Stomach smooth muscle (tissue), 2 donors: Measurements from ENCODE around the gene TRIM75.
"Not testable (repeated sequence)": the region's sequence is repeated elsewhere in the genome, so short reads cannot be mapped to it uniquely, and the experiment has no call there.

Experiments used
- H3K27ac ChIP-seq: one replicate; pipeline ENCODE4 v1.7.0; 2013; ENCODE audit warnings: mild to moderate bottlenecking, low read length, inconsistent platforms
- H3K27me3 ChIP-seq, 2 donors: one replicate each; pipeline ENCODE4 v1.7.0; 2013; ENCODE audit warnings: low read length in 2 of 2; ENCODE audit not compliant: insufficient read depth in 2 of 2, control insufficient read depth in 1 of 2
- H3K36me3 ChIP-seq, 2 donors: one replicate each; pipeline ENCODE4 v1.7.0; 2013; ENCODE audit warnings: low read length in 2 of 2; ENCODE audit not compliant: control insufficient read depth in 2 of 2, insufficient read depth in 2 of 2
- H3K4me1 ChIP-seq: one replicate; pipeline ENCODE4 v1.7.0; 2013; ENCODE audit warnings: low read length; ENCODE audit not compliant: control insufficient read depth, insufficient read depth
- H3K4me3 ChIP-seq, 2 donors: one replicate each; pipeline ENCODE4 v1.7.0; 2013; ENCODE audit warnings: low read length in 2 of 2
- H3K9ac ChIP-seq, 2 donors: one replicate each; pipeline ENCODE4 v1.7.0; 2013; ENCODE audit warnings: low read length in 2 of 2, mild to moderate bottlenecking in 1 of 2
- H3K9me3 ChIP-seq, 2 donors: one replicate each; pipeline ENCODE4 v1.7.0; 2013; ENCODE audit warnings: low read length in 2 of 2; ENCODE audit not compliant: control insufficient read depth in 2 of 2
- donor health status: healthy.
- donor health status: Pancreatic carcinoma.

Gene TRIM75

DNA sequence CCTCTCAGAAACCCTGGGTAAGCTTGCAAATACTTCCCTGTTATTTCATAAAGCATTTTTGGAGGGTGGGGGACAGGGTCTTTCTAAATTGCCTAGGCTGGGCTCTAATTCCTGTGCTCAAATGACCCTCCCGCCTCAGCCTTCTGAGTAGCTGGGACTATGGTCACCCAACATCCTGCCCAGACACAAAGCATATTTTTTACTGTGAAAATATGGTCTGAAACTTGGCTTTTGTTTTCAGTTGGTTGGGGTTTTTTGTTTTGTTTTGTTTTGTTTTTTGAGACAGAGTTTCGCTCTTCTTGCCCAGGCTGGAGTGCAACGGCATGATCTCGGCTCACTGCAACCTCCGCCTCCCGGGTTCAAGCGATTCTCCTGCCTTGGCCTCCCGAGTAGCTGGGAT, 27.9 kb upstream of the TRIM75 start:
- H3K27ac ChIP-seq, H3K9ac ChIP-seq, H3K9me3 ChIP-seq, H3K4me3 ChIP-seq, H3K36me3 ChIP-seq, H3K27me3 ChIP-seq, H3K4me1 ChIP-seq: not testable (repeated sequence)

DNA sequence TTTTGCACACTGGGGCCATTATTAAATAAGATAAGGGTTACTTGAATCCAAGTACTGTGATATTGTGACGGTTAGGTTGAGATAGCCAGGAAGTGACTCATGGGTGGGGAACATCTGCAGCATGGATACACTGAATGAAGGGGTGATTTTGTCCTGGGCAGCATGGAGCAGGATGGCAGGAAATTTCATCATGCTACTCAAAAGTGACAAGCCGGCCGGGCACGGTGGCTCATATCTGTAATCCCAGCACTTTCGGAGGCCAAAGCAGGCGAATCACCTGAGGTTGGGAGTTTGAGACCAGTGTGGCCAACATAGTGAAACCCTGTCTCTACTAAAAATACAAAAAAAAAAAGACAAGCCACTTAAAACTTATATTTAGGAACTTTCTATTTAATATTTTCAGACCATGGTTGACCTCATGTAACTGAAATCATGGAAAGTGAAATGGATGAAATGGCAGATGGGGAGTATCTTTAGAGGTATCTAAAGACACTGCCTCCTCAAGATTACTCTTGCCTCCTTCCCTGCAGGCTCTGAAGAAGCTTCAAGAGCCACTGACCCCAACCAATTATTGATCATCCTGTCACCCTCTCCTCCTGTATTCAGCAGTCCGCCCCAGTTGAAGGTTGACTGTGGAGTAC, 25.8 kb upstream of the TRIM75 start:
- Histone ChIP-seq H3K4me3 (no peak overlapping the region), H3K27ac (no peak overlapping the region), H3K27me3 (no peaks in the 10 kb centered on the region)

DNA sequence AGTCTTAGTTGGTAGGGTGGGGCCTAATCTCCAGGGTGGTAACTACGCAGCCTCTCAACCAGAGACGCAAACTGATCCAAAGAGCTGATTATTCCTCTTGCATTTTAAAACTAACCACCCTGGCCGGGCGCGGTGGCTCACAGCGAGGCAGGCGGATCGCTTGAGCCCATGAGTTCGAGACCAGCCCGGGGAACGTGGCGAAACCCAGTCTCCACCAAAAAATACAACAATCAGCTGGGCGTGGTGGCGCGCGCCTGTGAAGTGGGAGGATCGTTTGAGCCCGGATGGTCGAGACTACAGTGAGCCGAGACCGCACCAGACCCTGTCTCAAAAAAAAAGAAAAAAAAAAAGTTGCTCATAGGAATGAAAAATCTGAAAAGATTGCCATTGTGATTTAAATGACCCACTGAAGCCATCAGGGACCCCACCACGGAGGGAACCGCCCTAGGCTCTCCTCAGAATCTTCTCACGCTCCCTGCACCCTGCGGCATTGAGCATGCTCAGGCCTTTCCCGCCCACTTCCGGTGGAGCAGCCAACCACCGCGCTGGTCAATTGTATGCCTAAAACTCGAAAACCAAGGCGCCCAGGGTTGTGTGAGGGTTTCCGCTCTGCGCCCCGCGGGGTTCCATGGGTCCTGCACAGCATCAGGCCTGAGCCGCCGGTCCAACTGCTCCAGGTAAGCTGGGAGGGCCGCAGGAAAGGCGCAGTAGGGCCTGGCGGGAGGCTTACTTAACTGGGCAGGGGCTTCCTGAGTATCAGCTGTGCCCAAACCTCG, 22.0 kb upstream of the TRIM75 start, which contains the start of gene TRIM60:
TRIM60 (plus strand) TSS at position 564 of the 776 bp plus-strand sequence. CDS start 8,074 bp downstream, outside the sequence.
- Histone ChIP-seq H3K36me3 (no peaks in the 10 kb centered on the region), H3K4me1 (no peaks in the 10 kb centered on the region), H3K27ac (no peak within 1 kb of the TSS), H3K9ac (no peak within 1 kb of the TSS), H3K27me3 (no peaks in the 10 kb centered on the region), H3K9me3 (peaks cover 0 to 3% of the 10 kb centered on the region in 2 donors), H3K4me3 (no peak within 1 kb of the TSS)

More for the DNA sequence above, 25.8 kb upstream of the TRIM75 start:
- H3K9ac ChIP-seq = no peak overlapping the region
- H3K4me1 ChIP-seq = no peaks in the 10 kb centered on the region
- peaks cover 0 to 3% of the 10 kb centered on the region in 2 donors for H3K9me3 ChIP-seq
- H3K36me3 ChIP-seq = no peaks in the 10 kb centered on the region

DNA sequence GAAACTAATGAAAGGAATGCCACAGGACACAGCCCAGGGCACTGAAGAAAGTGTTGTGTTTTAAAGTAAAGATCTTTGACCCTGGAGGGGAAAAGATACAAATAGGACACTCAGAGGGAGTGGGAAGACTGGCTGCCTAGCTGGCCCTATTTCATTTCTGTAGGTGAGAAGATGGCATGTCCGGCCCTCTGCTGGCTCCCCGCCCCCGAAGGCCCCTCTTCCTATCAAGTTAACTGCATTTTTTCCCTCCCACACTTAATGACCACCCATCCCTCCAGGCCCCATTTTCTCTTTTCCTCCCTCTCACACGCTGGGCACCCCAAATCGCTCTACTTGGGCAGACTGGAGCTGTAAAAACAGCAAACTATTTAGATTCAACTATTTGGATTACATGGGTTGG, 5.5 kb upstream of the TRIM75 start:
- no peaks in the 10 kb centered on the region for H3K27me3 ChIP-seq
- no peak overlapping the region for H3K4me3 ChIP-seq
- H3K4me1 ChIP-seq = no peaks in the 10 kb centered on the region
- no peaks in the 10 kb centered on the region for H3K9me3 ChIP-seq
- H3K9ac ChIP-seq = no peak overlapping the region
- H3K27ac ChIP-seq = no peak overlapping the region
- no peaks in the 10 kb centered on the region for H3K36me3 ChIP-seq

DNA sequence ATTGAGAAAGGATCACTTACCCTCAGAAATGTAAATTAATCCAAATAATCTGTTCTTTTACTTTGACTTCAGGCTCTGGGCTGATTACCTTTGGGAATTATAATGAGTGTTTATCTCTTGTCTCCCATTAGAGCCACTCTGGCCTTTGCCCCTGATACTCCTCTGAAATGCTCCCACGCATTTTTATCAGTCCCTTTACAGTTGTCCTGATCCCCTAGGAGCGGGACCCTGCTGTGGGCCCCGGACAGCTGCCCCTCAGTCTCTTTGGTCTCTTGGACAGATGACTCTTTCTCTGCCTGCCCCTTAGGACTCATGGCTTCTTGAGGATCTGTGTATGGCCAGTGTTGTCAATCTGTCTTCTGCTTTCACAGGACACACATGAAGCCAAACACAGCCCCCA, 1.0 kb upstream of the TRIM75 start:
- H3K27me3 ChIP-seq = no peaks in the 10 kb centered on the region
- H3K36me3 ChIP-seq = no peaks in the 10 kb centered on the region
- no peak overlapping the region for H3K4me3 ChIP-seq
- no peak overlapping the region for H3K9ac ChIP-seq
- H3K9me3 ChIP-seq = no peaks in the 10 kb centered on the region
- no peak overlapping the region for H3K27ac ChIP-seq
- no peaks in the 10 kb centered on the region for H3K4me1 ChIP-seq

DNA sequence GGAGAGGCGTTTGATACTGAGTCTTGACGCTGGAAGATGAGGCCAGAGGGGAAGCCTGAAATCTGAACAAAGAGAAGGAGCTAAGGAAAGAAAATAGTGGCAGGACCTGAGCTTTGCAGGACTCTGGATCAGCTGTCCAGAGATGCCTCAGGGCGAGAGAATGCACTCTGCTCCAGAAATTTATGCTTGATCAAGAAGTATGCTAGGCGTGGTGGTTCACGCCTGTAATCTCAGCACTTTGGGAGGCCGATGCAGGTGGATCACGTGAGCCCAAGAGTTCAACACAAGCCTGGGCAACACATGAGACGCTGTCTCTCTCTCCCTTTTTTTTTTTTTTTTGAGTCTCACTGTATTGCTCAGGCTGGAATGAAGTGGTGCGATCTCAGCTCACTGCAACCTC, 1.9 kb downstream of the TRIM75 start:
- H3K9me3 ChIP-seq = no peaks in the 10 kb centered on the region
- H3K27ac ChIP-seq = no peak overlapping the region
- no peaks in the 10 kb centered on the region for H3K27me3 ChIP-seq
- H3K4me1 ChIP-seq = no peaks in the 10 kb centered on the region
- no peak overlapping the region for H3K9ac ChIP-seq
- no peak overlapping the region for H3K4me3 ChIP-seq
- no peaks in the 10 kb centered on the region for H3K36me3 ChIP-seq

DNA sequence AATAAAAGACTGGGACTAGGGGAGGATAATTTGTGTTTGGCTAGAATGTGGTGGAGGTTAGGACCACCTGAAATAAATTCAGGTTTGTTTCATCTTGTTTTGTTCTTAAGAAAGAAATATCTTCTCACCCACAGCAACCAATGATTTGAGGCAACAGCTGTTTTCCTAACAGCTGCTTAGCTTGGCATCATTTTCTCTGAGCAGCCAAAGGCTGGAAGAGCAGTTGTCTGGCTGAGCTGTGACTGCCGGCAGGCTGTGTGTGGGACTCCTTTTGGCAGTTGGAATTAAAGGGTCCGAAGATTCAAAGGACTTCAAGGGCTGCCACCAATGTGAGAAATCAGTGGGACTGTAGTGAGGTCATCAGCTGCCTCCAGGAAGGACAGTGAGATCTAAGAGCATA, 5.0 kb downstream of the TRIM75 start:
- Histone ChIP-seq H3K9me3 (no peaks in the 10 kb centered on the region), H3K36me3 (no peaks in the 10 kb centered on the region), H3K4me3 (no peak overlapping the region), H3K4me1 (no peaks in the 10 kb centered on the region), H3K27me3 (no peaks in the 10 kb centered on the region), H3K27ac (no peak overlapping the region), H3K9ac (no peak overlapping the region)

DNA sequence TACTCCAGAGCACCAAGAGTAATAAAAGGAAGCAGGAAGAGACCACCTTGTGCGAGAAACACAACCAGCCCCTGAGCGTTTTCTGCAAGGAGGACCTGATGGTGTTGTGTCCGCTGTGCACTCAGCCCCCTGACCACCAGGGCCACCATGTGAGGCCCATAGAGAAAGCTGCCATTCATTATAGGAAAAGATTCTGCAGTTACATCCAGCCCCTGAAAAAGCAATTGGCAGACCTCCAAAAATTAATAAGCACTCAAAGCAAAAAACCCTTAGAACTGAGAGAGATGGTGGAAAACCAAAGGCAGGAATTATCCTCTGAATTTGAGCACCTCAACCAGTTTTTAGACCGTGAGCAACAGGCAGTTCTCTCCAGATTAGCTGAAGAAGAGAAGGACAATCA, 5.7 kb downstream of the TRIM75 start:
- Histone ChIP-seq H3K9me3 (no peaks in the 10 kb centered on the region), H3K4me3 (no peak overlapping the region), H3K27ac (no peak overlapping the region), H3K36me3 (no peaks in the 10 kb centered on the region), H3K4me1 (no peaks in the 10 kb centered on the region), H3K27me3 (no peaks in the 10 kb centered on the region), H3K9ac (no peak overlapping the region)

DNA sequence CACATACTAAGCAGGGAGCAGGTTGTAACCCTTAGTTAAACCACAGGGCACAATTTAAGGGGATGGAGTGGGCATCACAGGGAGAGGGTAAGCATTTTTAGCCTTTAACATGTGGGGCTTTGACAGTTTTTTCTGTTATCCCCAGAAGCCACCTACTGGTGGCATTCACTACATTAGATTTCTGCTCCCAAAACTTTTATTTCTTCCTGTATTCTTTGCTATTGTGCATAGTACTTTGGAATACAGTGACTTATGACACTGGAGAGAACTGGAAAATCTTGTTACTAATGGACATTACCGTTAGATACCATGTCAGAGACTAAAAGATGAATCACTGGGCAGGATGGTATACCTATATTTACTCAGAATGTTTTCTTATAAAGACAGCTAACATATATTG, 7.3 kb downstream of the TRIM75 start:
- H3K36me3 ChIP-seq = no peaks in the 10 kb centered on the region

DNA sequence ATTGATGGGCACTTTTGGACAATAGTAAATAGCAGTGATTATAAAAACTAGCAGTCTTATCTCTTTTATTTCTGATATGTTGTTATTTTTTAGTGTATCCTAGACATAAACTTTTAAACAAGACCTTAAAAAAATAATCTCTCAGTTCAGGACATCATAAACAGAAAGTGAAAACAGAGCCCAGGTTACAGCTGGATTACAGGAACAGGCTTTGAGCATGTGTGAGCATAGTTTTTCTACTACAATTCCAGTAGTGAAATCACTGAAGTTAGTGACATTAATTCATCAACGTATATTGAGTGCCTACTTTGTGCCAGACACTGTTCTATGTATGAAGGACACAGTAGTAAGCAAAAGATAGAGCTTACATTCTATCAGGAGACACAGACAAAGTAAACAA, 16.9 kb downstream of the TRIM75 start:
- Histone ChIP-seq H3K27me3 (no peaks in the 10 kb centered on the region), H3K4me3 (no peak overlapping the region), H3K4me1 (no peaks in the 10 kb centered on the region), H3K9ac (no peak overlapping the region), H3K9me3 (no peaks in the 10 kb centered on the region), H3K36me3 (no peaks in the 10 kb centered on the region), H3K27ac (no peak overlapping the region)

More for the DNA sequence above, 7.3 kb downstream of the TRIM75 start:
- H3K27ac ChIP-seq = no peak overlapping the region
- H3K4me3 ChIP-seq = no peak overlapping the region
- H3K27me3 ChIP-seq = no peaks in the 10 kb centered on the region
- H3K9me3 ChIP-seq = no peaks in the 10 kb centered on the region
- H3K4me1 ChIP-seq = no peaks in the 10 kb centered on the region
- no peak overlapping the region for H3K9ac ChIP-seq

DNA sequence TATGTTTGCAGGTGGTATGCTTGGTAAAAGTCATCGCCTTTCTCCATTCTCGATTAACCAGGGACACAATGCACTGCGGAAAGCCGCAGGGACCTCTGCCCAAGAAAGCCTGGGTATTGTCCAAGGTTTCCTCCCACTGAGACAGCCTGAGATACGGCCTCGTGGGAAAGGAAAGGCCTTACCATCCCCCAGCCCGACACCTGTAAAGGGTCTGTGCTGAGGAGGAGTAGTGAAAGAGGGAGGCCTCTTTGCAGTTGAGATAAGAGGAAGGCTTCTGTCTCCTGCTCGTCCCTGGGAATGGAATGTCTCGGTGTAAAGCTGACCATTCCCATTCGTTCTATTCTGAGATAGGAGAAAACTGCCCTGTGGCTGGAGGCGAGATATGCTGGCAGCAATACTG, 19.7 kb downstream of the TRIM75 start:
- H3K36me3 ChIP-seq, H3K4me3 ChIP-seq, H3K9me3 ChIP-seq, H3K27me3 ChIP-seq, H3K9ac ChIP-seq, H3K27ac ChIP-seq, H3K4me1 ChIP-seq: not testable (repeated sequence)
